Measurements from ENCODE around the gene ARVCF.
A peak's percentile ranks its signal among the peaks of the same experiment; 100 is the strongest.

The ARVCF gene

DNA sequence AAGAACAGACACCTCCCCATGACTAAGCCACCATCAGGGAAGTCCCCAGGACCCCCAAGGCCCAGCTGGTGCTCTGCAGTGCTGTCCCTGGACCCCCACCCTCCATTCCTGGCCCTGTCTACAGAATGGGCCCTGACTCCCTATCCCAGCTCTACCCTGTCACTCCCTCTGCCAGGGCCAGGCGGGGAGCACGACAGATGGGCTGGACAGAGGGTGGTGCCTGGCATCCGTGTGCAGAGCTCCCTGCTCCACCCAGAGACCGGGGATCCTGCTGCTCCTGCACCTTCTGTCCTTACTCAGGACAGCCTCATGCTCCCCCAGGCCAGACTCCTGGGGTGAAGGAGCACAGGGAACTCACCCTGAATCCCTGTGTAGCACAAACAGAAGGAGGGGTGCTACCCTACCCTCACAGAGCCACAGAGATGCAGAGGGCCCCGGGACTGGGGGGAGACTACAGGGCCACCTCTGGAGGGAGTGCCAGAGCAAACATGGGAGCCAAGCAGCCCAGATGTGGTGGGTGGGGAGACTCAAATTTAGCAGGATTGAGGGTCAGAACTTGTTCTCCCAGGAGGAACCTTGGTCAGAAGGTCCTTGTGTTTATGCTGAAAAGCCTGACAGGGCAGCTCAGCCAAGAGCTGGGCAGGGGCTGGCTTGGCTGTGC, 2.0 kb downstream of the ARVCF start:
- DNase-seq, result peak in 1 of 2 experiments; percentile 65

DNA sequence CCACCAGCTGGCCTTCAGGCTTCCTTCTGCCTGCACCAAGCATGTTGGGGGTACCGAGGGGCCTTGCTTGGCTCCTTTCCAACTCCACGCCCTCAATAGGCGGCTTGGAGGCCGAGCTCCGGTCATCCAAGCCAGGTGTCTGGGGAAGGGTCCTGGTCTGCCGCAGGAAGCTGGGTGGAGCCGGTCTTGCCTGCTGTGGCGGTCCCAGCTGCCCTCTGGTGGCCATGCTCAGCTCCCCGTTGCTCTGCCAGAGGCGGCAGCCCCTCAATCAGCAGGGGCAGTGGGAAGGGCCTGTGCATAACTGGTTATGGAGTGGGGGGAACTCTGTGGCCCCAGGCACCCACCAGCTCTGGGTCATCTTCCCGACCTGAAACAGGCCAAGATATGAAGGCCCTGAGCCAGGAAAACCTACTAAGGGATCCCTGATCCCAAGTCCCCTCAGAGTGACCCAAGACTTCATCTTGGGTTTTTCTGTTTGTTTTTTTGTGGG, 3.2 kb downstream of the ARVCF start:
- peak in 1 of 2 experiments; percentile 22 for DNase-seq

DNA sequence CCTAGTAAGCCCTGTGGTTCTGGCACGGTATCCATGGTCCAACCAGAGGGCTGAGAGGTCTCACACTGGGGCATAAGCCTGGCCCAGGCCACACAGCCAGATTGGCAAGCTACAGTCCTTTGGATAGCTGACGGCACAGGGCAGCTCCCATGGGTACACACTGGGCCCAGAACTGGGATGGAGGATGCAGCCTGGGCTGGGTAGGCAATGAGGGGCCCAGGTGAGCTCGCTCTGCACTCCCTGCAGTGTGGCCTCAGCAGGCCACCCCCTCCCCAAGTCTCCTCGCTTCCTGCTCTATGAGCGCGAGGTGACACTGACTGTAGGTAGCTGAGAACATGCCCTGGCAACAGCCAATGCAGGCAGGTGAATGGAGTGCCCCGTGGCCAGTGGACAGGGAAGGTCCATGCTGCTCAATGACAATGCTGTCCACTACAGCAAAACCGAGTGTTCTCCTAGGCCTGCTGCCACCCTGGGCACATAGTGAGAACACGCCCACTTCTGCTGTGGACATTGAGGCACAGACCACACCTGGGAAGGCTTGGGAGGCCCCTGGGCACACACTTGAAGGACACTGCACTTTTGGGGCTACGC, 3.8 kb downstream of the ARVCF start:
- no peak for DNase-seq

DNA sequence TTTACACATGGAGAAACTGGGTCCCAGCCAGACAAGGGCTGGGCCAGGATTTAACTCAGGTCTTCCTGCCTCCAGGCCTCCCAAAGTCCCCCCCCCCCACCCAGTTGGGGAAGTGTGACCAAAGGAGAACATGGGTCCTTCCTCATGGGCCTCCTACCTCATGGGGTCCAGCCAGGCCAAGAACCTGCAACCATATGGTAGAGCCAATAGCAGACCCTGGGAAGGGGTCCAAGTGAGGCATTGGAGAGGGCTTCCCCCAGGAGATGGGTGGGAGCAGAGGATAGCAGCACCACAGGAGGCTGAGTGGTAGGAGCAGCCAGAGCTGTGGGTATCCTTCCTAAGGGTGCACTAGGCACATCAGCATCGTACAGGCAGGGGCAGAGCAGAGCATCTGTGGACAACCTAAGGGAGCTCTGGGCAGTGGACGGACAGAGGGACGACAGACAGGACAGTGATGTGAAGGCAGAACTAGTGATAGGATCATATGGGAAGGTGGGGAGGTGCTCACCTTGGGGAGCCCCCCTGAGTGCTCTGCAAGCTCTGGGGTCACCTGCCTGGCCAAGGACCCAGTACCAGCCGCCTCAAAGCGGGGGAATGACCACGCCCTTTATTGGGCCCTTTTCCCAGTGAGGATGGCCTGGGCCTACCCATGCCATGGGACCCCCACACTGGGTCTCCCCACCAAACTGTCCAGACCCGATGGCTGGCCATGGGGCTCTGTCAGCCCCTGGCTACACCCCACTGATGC, 4.5 kb downstream of the ARVCF start:
- no peak for DNase-seq

DNA sequence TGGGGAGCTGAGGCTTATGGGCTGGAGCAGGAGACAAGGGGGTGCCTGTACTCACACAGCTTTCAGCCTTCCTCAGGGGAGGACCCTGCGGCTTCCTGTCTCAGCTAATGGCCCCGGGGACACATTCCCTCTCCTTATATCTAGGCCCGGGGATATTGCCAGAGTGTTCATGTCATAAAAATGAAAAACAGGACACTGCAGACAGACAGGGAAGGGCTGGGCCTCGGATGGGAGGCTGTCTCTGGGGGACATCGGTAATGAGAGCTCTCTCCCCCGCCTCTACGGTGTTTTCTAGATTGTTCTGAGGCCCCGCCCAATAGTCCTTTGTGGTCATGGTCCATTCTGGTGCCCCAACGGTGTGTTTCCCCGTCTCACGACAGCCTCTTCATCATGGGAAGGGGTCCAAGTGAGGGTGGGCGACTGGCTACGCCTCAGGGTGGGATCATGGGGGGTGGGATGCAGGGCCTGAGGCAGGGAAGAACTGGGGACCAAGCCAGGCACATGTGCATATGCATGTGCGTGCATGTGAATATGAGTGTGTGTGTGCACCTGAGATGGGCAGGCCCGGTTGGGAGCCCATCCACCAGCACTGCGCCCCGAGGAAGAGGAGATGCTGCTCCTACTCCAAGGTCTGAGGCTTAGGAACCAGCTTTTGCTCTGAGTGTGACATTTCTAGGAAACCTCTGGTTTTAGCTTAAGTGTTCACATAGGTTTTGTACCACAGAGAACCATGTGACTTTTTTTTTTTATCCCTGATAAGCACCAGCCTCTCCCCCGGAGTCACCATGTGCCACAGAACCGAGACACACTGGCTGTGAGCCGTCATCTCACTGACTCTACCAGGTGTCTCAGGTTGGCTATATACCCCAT, 5.3 kb downstream of the ARVCF start:
- no peak for DNase-seq

DNA sequence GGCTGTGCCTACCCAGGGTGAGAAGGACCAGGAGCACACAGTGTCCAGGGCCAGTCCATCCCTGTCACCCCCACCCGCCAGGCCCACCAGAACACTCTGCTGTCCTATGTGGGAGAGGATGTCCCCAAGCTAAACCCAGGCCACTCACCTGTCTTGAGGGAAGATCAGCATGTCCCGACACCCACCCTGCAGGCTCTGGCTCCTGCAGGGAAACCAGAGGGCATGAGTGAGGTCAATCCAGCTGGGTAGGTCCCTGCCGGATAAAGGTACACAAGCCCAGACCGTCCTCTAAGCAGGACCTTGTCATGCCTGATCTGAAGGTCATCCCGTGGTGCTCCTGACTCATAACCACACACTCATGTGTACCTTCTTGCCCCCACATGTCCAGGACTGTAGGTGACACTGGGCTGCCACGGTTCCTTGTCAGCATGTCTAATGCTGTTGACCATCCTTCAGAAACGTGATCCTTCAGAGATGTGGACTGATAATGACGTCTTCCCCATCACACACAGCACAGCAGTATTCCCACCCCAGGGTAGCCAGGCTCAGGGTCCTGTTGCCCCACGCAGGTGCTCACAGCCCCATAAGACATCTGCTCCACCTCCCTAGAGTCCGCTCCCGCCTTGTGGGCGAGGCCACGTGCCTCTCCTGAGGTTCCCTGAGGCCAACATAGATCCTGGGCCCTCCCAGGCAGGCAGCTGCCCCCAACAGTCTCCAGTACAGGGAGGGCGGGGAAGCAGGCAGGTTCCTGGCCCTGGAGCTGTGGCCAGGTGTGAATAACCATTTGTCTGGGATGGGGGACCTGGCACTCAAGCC, 6.1 kb downstream of the ARVCF start:
- no peak for DNase-seq

DNA sequence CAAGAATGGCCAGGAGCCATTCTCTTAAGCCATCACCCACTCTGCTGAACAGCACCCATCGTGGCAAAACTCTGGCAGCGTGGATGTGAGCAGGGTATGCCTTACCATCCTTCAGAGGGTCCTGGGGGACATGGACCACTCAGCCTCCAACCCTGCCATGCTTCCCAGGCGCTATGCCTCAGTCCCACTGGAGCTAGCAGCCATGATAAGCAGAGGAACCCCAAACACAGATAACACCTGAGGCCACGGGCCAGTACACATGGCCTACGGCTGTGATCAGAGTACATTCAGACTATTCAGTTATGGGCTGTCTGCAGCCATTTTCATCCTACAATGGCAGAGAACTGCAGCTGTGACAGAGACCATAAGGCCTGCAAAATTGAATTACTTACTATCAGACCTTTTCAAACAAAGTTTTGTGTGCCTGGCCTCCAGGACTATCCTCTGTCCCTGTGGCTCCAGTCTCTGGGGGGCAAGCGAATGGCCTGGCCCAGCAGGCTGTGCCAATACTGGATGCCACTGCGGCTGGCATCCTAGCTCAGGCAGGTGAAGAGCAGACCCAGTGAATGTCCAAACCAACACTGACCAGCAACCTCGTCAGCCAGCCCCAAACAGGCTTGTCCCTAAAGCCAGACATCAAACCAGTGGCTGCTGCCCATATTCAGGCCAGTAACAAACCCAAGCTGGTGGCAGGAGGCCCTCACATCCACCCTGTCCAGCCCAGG, 6.9 kb downstream of the ARVCF start:
- no peak for DNase-seq

DNA sequence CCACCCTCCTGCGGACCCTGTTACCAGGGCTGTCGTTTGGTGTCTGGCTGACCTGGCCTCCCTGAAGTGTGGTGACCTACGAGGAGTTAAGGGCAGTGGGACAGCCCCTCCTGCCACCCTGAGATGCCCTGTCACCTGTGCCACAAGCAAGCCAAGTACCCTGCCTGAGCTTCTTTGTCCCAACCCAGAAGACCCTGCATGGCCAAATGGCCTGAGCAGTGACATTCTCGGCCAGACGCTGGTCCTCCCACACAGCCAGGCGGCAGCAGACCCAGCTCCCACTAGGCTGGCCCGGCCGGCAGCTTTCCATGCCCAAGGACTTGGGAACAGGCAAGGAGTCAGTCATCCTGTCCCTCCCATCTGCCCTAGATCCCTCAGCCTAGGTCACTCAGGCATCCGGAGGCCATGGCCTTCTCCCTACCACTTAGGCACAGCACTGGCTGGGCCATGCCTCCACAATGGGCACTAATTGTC, 7.6 kb downstream of the ARVCF start:
- no peak for DNase-seq

DNA sequence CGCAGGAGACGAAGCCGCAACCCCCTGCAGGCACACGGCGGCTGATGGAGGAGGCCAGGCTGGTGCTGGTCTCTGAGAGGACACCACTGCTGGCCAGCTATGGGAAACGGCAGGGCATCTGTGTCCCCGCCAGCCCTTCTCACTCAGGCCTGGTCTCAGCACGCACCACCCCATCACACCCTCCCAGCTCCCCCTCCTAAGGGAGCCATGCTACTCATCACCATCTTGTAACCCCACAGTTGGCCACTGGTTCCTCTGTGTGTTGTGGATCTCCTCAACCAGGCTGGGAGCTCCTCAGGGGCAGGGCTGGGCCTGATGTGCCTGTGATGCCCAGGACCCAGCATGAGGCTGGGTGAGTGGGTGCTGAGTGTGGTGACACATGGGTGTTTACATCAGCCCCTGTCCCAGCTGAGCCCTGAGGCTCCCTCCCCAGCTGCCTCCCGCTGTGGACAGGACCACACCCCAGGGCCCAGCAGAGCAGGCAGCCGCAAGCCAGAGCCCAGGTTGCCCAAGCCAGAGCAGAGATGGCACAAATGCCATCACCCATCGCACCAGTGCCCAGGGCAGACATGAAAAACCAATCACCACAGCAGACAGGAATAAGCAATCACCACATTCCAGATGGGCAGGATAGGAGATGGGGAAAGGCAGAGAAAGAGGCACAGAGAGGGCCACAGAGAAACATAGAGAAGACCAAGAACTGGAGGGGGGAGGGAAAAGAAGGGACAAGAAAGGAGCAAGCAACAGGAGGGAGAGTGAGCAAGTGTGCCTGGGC, 8.2 kb downstream of the ARVCF start:
- DNase-seq, result no peak

DNA sequence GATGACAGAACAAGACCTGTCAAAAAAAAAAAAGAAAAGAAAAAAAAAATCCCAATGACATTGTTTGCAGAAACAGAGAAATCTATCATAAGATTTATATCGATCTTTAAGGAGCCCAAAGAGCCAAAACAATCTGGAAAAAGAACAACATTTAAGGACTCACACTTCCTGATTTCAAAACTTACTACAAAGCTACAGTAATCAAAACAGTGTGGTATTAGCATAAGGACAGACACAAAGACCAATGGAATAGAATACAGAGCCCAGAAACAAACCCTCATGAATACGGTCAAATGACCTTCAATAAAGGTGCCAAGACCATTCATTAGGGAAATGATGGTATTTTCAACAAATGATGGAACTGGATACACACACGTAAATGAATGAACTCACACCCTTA, 12.2 kb downstream of the ARVCF start:
- no peak for DNase-seq

DNA sequence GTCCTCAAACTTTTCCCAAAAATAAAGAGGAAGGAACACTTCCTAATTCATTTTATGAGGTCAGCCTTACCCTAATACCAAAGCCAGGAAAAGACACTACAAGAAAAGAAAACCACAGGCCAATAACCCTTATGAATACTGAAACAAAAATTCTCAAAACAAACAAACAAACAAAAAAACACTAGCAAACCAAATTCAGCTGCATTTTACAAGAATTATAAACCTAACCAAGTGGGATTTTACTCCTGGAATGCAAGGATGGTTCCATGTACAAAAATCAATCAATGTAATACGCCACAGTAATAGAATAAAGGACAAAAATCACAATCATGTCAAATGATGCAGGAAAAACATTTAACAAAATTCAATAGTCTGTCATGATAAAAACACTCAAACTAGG, 13.3 kb downstream of the ARVCF start:
- no peak for DNase-seq

DNA sequence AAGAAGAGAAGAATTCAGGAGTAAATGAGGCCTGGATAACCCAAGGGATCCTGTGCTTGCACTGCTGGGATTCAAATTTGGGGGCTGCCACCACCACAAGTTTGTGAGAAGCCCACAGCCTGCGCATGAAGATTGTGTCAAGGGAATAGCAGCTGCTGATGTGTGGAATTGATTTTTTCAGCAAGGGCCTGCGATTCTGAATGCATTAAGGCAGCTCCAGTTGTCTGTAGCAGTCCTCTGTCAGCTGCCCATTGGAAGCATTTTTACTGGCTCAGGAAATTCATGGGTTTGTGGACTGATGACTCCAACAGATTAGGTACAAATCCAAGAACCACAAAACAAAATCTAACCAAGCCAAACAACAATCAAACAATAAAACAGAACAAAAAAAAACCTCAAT, 14.0 kb downstream of the ARVCF start:
- no peak for DNase-seq

DNA sequence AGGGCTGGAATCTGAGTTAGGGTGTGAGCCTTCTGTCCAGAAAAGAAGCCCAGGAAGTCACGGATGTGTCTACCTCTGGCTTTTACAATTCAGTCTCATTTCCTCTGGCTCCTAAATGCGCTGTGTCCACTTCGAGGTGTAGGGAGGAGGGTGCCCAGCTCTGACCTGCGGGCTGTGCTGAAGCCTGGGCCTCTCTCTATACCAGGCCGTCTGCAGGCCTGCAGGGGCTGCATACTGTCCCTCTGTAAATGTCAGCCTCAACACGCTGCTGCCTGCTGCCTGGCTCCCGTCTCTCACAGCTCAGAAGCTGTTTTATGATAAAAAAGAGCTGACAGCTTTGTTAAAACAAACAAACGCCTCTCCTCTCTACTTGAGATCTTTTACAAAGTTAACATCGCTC, 14.5 kb downstream of the ARVCF start:
- DNase-seq, result no peak

DNA sequence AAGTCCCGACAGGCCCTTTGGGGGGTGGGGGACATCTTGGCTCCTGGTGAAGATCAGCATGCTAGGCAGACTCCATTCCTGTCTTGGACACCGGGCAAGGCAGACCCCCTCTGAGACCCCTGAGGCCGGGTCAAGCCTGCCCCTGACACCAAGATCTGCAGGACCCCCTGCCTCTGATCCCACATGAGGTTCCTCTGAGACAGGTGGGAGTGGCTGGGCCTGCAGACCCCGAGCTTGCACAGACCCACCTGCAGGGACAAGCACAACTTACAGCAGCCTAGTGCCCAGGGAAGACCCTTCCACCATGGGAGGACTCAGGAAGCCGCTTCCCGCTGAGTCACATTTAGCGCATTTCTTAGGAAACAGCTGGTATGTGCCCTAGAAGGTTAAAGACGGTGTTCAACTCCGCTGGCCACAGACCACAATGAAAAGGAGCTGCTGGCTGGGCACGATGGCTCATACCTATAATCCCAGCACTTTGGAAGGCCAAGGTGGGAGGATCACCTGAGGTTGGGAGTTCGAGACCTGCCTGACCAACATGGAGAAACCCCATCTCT, 15.5 kb downstream of the ARVCF start:
- no peak for DNase-seq

DNA sequence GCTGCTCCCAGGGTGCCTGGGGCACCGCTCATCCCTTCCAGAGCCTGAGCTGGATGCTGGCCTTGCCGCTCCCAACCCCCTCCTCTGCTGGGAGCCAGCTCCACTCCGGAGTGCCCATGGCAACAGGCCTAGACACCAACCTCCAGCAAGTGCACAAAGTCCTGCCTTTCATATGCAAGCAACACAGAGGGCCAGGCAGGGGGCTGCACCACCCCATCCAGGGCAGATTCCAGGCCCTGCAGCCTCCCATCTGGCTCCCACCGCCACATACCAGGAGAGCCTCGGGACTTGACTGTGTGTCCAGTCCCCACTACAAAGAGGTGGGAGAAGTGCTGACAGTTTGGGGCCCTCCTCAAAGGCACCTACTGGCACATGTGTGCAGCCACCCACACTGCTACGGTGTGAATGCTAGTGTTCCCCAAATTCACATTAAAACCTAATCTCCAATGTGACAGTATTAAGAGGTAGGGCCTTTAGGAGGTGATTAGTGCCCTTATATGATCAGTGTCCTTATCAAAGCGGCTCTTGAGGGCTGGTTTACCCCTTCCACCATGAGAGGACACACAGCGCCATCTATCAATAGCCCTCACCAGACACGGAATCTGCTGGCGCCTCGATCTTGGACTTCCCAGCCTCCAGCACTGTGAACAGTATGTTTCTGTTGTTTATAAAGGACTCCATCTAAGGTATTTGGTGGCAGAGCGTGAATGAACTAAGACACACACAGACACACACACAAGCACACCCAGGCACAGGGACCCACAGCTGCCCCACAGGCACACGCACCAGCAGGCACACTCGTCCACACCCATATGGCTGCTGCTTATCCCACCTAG, 16.2 kb downstream of the ARVCF start:
- DNase-seq, result no peak

DNA sequence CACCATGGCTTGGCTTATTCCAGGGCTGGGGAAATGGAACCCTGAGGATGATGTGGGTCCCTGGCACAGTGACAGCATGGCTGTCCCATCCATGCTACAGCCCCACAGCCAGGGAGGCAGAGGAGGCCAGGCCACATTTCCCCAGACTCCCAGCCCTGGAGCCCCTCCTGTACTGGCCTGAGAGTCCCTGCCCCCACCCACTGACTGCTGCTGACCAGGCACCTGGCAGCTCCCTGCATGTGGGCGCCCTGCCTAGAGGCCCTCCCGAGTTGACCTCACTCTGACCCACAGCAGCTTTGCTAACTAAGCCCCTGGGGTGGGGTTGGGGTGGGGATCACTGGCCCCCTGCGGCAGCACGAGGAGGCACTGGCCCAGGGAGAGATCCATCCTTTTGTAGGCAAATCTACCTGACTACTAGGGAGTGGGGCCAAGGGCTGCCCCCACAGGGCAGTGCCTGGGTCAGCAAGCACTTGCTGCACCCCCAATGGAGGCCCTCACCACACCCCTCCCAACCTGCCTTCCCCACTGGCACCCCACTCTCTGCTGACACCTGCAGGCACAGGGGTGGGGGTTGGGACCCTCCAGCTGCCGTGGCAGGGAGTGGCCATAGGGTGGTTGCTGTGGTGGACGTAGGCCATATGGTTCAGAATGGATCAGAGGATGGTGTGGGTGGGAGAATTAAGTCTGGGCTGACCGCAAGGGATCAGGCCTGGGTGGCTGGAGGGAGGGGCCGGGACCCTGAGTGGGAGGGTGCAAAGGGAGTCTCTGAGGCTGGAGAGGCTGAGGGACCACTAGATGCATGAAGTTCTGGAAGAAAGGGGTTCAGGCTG, 17.4 kb downstream of the ARVCF start:
- no peak for DNase-seq

DNA sequence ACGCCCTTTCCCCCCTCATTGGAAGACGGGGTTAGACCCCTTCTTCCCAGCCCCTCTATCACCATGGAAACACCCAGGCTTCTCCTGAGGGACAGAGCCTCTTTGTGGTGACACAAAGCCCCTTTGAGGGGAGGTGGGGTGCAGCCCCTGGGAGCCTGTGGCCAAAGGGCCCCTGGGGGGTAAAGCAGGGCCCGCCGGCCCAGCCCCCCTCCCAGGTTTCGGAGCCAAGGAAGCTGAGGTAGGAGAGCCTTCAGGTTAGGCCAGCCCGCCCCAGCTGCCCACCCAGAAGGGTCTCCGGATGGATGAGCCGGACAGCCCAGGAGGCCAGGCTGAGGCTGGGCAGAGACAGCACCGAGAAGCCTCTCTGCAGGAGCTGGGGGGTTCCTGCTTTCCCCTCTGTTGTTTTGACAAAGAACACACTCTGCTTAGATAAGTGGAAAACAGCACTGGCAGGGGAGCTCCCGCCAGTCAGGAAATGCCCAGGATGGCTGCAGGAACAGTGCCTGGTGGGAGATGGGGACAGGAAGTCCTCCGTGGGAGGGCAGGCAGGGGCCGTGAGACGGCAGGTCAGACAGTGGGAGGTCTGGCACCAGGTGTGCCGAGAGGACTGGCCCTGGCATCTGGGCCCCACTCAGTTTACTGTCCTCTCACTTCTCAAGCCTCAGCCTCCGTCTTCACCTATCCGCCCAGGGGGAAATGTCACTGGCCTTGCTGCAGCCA, 18.2 kb downstream of the ARVCF start:
- no peak for DNase-seq
